Germinal center (tissue), 1 donor: ENCODE measurements around the gene RAB20.
"Not testable (repeated sequence)": the region's sequence is repeated elsewhere in the genome, so short reads cannot be mapped to it uniquely, and the experiment has no call there.

Source experiments
- DNase-seq: peaks from one replicate; pipeline ENCODE4 v3.0.0; 2012; ENCODE audit warnings: mixed read lengths, low spot score

Gene RAB20

DNA sequence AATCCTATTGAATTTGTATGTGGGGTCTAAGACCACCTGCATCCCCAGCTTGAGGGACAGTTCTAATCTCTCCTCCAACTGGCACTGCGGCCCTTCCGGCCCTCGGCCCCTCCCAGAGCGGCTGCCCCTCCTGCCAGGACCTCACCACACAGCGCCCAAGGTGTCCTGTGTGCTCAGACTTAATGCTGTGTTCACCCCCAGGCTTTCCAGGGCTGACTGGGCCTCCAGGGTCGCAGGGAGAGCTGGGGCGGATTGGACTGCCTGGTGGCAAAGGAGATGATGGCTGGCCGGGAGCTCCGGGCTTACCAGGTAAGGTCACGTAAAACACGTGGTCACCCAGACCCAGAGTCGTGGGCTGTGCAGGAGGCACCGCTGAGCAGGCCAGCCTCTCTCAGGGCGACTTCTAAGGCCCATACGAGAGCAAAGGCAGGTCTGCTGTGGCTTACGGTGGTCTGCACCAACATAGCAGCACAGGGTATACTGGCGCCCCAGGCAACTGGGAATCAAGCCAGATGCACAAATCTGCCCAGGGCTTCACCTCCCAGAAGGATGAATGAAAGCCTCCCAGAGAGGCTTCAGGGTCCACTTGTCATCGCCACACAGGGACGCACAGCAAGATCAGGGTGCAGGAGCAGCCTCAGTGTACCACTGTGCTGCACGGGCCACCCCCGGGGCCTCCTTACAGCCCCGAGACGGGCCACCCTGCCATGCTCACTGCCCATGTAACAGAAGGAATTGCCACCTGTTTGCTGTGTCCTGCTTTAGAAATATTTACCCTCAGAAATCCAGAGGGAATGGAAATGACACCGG lies 69.4 kb downstream of the RAB20 start:
- DNase-seq, result no peak

DNA sequence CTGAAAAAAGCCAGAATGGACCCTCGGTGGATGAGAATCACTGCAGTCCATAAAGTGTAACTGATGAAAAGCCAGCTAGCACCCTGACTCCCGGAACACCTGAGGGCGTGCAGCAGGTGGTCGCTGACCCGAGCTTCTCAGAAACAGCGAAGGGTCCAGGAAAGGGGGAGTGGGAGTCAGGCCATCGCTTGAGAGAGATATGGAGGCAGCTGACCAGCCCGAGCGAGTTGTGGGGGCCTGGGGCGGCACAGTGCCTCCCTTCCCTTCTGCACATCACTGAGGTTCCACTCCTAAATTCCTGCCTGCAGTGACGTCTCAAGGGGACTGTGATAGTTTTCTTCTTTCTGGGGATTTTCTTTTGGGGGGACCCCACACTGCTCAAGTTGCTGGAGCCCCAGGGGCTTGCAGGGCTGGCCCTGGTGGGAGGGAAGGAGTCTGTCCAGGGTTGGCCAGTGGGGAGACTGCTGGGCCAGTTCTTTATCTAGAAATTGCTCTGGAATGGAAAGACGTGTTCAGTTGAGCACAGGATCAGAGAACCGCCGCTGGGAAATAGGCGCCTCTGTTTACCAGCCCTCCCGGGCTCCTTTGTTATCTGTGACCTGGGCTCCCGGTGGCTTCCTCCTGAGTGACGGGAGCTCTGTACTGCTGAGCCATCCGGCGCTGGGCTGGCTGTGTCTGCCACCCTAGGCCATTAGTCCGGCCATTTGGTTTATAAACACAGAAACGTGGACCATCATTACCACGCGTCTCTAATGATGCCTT lies 71.3 kb downstream of the RAB20 start:
- no peak for DNase-seq

DNA sequence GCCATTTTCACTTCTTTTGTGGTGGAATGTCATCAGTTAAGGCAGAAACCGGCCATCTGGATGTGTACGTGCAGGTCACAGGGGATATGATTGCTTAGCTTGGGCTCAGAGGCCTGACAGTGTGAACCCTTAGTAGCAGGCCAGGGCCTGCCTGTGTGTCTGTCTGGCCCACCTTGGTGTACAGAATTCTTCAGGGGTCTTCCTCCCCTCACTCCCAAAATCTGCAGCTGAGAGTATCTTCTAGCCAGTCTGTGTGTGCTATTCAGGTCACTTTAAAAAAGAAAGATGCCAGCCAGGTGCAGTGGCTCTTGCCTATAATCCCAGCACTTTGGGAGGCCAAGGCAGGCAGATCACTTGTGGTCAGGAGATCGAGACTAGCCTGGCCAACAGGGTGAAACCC lies 74.6 kb downstream of the RAB20 start:
- not testable (repeated sequence) for DNase-seq

DNA sequence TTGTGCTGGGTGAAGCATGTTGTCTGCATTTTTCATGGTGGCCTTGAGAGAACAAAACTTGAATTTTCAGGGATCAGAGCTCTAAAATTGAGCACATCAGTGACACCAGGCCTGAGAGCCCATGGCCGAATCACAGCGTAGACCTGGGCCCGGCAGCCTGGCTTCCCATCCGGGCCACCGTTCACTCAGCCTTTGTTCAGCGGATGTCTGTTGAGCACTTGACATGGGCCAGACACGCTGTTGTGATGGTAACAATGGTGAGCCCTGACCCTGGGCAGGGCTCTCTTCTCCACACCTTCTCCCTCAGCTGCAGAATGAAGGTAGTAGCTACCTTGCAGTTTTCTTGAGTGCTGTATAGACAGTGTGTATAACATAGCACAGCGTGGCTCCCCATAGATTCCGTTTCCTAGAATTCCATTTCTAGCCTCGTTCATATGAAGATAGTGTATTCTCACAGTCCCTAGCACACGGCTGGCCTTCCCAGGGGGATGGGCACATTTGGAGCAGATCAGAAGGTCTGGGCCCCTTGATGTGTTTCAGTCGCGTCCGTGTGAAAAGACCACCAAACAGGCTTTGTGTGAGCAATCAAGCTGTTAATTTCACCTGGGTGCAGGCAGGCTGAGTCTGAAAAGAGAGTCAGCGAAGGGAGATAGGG lies 75.3 kb downstream of the RAB20 start:
- no peak for DNase-seq

GRCh38 chr13:110485604-110486003 lies 75.9 kb downstream of the RAB20 start:
- DNase-seq, result no peak

DNA sequence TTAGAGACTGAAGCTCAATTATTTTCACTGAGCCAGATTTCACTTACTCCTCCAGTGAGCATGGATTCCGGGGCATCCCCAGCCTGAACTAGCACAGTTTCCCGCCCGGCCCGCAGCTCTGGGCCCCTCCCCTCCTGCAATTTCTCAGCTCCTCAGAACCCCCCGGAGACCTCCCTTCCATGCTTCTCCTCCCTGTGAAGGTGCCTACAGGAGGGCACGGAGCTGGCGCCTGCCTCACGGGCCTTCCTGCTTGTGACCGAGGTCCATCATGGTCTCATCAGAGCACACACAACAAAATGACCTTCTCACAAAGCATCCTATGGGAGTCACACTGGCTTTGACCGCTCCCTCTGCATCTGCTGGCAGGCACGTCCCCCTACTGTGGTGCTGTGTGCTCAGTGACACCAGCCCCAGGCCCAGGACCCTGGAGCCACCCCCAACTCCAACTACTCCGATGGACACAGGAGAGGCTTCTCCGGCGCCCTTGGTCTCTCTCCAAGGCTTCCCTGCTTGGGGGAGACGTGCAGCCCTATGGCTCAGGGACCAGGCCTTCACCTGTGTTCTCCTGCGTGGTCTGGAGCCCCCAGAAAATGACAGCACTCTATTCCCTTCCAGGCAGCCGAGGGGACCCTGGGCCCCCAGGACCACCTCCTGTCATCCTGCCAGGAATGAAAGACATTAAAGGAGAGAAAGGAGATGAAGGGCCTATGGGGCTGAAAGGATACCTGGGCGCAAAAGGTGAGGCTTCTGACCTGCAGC lies 77.1 kb downstream of the RAB20 start:
- no peak for DNase-seq

DNA sequence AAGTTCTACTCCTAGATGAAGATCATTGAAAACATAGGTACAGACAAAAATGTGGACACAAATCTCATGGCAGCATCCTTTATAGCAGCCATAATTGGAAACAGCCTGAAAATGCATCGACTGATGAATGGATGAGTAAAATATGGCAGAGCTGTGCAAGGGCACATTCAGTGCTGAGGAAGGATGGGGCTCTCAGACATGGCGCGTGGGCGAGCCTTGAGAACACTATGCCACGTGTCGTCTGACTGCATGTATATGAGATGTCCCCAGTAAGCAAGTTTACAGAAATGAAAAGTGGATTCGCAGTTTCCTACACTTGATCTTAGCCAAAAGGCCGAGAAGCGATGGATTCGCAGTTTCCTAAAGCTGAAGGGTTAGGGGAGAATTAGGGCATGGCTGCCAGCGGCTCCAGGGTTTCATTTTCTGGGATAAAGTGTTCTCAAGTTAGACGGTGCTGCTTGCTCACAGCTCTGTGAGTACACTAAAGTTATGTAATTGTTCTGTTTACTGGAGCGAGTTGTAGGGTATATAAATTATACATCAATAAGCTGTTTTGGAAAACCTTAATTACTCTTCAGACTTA lies 78.0 kb downstream of the RAB20 start:
- DNase-seq, result no peak

DNA sequence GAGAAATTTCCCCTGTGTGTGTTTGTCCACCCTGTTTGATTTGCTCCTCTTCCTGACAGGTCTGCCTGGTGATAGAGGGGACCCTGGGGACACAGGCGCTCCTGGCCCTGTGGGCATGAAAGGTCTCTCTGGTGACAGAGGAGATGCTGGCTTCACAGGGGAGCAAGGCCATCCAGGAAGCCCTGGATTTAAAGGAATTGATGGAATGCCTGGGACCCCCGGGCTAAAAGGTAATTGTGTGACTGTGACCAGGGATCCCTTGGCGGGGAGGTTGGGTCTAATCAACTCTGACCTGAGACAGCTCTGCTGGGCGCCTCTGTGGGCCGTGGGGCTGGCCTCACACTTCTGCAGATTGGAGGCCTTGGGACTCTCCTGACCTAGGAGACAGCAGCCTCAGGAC lies 81.4 kb downstream of the RAB20 start:
- no peak for DNase-seq

DNA sequence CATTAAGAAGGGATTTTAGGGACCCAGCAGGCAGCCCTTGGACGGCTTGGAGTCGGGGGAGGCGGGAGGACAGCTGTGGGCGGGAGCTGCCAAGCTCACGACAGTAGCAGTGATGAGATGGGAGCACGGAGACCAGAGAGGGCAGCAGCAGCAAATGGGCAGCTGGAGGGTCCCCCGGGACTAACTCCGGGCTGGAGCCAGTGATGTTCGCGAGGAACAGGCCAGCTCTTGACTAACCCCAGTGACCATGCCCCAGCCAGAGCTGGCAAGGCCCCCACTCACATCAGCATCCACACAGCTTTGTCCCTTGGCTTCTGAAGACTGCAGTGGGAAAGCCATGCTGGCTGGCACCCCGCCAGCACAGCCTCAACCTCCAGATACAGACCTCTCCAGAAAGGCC lies 81.9 kb downstream of the RAB20 start:
- no peak for DNase-seq

DNA sequence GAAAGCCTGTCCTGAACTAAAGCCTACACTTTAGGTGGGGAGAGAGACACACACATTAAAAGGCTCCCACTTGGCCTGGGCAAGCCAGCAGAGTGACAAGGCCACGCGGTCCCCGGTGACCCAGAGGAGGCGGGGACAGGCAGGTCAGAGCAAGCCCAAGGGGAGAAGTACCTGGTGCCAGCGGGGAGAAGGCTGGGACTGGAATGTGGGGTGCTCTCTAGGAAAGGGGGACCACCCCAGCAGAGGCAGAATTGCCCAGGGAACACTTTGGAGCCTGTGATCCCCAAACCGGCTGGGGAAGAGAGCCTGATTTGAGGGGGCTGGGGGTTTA lies 82.3 kb downstream of the RAB20 start:
- no peak for DNase-seq

- DNase-seq, result no peak
Observed at GRCh38 chr13:110478405-110479214, 82.9 kb downstream of the RAB20 start.

DNA sequence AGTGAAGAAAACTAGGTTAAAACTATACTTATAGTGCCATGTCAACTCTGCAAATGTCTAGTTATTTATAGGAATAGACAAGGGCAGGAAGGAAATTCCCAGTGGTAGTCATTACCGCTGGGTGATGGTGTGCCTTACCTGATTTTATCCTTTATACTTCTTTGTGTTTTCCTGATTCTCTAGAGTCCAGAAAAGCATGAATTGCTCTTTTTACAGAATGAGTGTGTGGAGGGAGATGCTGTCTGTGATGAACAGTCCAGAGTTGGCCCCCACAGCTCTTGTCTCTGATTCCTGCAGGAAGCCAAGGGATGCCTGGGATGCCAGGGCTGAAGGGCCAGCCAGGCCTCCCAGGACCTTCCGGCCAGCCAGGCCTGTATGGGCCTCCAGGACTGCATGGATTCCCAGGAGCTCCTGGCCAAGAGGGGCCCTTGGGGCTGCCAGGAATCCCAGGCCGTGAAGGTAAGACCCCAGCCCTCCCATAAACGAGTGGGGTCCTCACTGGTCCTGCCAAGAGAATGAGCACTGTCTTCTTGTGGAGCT lies 83.7 kb downstream of the RAB20 start:
- DNase-seq, result no peak

DNA sequence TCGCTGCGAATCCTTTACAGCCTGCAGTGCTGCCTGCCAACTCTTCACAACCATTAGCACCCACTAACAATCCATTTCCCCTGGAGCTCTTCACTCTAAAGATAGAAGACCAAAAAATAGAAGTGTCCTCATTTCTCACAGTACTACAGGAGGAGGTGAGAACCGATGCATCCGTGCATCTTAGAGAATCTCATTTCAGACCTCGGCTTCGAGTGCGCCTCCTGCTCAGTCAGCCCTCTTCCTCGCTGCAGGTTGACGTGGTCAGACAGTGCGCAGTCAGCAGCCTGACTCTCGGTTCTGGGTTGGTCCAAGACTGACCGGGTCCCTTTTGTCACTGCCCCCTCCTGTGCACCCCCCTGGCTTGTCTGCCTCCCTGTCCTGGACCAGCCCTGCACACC lies 85.3 kb downstream of the RAB20 start:
- DNase-seq, result no peak

- no peak for DNase-seq
Observed at GRCh38 chr13:110475550-110476219, 85.8 kb downstream of the RAB20 start.

- no peak for DNase-seq
Observed at GRCh38 chr13:110475117-110475516, 86.4 kb downstream of the RAB20 start.

DNA sequence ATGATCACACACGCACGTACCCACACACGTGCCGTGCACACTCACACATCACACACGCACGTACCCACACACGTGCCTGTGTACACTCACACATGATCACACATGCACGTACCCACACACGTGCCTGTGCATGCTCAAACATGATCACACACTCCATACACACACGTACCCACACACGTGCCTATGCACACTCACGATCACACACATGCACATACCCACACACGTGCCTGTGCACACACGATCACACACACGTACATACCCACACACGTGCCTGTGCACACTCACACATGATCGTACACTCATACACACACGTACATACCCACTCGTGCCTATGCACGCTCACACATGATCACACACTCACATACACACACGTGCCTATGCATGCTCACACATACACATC lies 86.8 kb downstream of the RAB20 start:
- DNase-seq, result no peak
